ENCODE data around the gene IPO5. TPM values are rescaled to one million over a fixed set of nuclear protein-coding genes. Genes with fewer than 3 reads are reported as not detected.

Gene IPO5
- total RNA-seq, 1 donor from 2014 or later, result 83.6 TPM

DNA sequence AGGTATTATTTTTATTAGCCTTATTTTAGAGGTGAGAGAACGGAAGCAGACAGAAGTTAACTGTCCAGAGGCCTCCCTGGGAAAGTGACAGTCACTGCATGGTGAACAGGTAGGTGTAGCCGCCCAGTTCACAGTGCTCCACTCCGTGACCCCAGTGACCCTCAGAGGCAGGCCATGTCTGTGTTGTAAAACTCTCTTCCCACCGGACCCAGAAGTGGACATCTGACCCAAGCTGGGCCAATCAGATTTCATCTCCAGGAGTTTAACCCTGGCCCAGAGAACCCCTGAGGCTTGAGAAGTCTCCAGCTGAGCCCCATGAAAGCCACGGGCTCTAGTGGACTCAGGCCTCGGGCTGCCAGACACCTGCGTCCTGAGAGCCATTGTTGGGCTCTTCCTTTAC lies 105.8 kb downstream of the IPO5 start:
- Histone ChIP-seq H3K27me3 (ENCODE audit: low read depth) (no peaks in the 10 kb centered on the region), H3K4me1 (no peaks in the 10 kb centered on the region), H3K36me3 (no peaks in the 10 kb centered on the region), H3K4me3 (no peak overlapping the region), H3K27ac (no peak overlapping the region), H3K9me3 (no peaks in the 10 kb centered on the region)
- ATAC-seq (no peak), DNase-seq (no peak)
- intact Hi-C loops (cut with DNase I), result no loop called here
- TF ChIP-seq, protein P1, sequence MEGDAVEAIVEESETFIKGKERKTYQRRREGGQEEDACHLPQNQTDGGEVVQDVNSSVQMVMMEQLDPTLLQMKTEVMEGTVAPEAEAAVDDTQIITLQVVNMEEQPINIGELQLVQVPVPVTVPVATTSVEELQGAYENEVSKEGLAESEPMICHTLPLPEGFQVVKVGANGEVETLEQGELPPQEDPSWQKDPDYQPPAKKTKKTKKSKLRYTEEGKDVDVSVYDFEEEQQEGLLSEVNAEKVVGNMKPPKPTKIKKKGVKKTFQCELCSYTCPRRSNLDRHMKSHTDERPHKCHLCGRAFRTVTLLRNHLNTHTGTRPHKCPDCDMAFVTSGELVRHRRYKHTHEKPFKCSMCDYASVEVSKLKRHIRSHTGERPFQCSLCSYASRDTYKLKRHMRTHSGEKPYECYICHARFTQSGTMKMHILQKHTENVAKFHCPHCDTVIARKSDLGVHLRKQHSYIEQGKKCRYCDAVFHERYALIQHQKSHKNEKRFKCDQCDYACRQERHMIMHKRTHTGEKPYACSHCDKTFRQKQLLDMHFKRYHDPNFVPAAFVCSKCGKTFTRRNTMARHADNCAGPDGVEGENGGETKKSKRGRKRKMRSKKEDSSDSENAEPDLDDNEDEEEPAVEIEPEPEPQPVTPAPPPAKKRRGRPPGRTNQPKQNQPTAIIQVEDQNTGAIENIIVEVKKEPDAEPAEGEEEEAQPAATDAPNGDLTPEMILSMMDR (IDR thresholded peaks at IDR 0.05), result no peak

DNA sequence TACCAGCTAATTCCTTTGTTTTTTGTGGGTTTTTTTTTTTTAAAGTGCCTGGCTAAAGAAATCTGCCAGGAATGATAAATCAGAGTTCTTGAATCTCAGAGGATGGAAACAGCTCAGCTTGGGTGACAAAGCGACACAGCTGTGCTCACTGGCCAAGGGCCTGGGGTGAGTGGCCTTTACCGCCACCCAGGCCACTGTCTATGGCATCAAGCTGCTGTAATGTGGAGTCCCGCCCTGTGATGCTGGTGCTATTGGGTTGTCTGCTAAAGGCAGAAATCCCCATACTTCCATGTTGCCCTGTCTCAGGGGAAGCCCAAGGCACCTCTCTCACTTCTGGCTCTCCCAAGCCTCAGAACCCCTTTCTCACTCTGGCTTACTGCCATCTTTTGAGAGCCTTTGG lies 106.8 kb downstream of the IPO5 start:
- intact Hi-C loops (cut with DNase I), result no loop called here
- DNase-seq, result no peak
- no peak for ATAC-seq
- TF ChIP-seq, protein P1 (IDR thresholded peaks at IDR 0.05), result no peak
- H3K4me1 ChIP-seq, result no peaks in the 10 kb centered on the region
- no peaks in the 10 kb centered on the region for H3K27me3 ChIP-seq (ENCODE audit: low read depth)
- no peaks in the 10 kb centered on the region for H3K36me3 ChIP-seq
- H3K4me3 ChIP-seq, result no peak overlapping the region
- H3K9me3 ChIP-seq, result no peaks in the 10 kb centered on the region
- H3K27ac ChIP-seq, result no peak overlapping the region

DNA sequence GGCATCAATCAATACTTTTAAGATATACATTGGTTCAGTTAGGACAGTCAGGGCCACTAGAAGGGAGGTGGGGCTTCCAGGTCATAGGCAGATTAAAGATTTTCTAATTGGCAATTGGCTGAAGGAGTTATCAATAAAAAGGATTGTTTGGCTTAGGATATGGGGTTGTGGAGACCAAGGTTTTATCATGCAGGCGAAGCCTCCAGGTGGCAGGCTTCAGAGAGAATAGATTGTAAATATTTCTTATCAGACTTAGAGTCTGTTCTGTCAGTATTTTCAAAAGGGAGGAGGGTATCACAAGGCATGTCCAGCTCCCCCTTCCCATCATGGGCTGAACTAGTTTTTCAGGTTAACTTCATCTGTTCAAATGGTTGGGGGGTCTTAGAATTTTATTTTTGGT lies 112.0 kb downstream of the IPO5 start:
- H3K4me3 ChIP-seq, result no peak overlapping the region
- ATAC-seq (no peak), DNase-seq (no peak)
- intact Hi-C loops (cut with DNase I), result no loop called here
- no peaks in the 10 kb centered on the region for H3K36me3 ChIP-seq
- H3K27ac ChIP-seq, result no peak overlapping the region
- no peaks in the 10 kb centered on the region for H3K9me3 ChIP-seq
- H3K4me1 ChIP-seq, result no peaks in the 10 kb centered on the region
- TF ChIP-seq, protein P1 (IDR thresholded peaks at IDR 0.05), result no peak
- no peaks in the 10 kb centered on the region for H3K27me3 ChIP-seq (ENCODE audit: low read depth)

DNA sequence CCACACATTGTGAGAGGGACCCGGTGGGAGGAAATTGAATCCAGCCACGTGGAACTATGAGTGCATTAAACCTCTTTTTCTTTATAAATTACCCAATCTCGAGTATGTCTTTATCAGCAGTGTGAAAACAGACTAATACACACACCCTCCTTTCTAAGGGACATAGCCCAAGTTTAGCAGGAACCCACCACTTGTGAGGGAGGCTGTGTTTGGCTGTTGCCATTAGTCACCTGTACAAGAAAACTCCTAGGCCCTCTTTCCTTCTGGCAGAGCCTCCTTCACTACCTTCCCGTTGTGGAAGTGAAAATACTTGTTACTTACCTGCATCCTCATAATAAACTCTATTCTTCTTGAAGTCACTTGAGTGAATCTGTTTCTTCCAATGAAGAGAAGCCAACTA lies 113.2 kb downstream of the IPO5 start:
- H3K4me3 ChIP-seq, result no peak overlapping the region
- H3K27ac ChIP-seq, result no peak overlapping the region
- H3K4me1 ChIP-seq, result no peaks in the 10 kb centered on the region
- intact Hi-C loops (cut with DNase I), result no loop called here
- ATAC-seq (peak in 1 of 2 donors; percentile 42), DNase-seq (no peak)
- no peaks in the 10 kb centered on the region for H3K9me3 ChIP-seq
- no peaks in the 10 kb centered on the region for H3K36me3 ChIP-seq
- H3K27me3 ChIP-seq (ENCODE audit: low read depth), result no peaks in the 10 kb centered on the region
- TF ChIP-seq, protein P1 (IDR thresholded peaks at IDR 0.05), result no peak

DNA sequence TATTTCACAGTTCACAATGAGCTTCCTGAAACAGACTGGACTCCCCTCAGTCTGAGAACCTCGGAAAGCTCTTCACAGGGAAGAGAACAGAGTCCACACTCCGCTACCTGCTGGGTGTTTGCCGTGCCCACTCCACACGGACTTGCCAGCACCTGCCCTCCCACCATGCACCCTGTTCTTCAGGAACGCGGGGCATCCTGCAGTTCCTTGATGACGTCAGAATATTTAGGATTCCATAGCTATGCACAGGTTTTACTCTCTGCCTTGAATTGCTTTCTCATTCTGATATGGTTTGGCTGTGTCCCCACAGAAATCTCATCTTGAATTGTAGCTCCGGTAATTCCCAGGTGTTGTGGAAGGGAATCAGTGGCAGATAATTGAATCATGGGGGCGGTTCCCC lies 115.0 kb downstream of the IPO5 start:
- TF ChIP-seq, protein P1 (IDR thresholded peaks at IDR 0.05), result no peak
- intact Hi-C loops (cut with DNase I), result no loop called here
- no peak overlapping the region for H3K4me3 ChIP-seq
- no peaks in the 10 kb centered on the region for H3K9me3 ChIP-seq
- no peaks in the 10 kb centered on the region for H3K36me3 ChIP-seq
- ATAC-seq (peak; percentile 61 to 77), DNase-seq (no peak)
- H3K4me1 ChIP-seq, result no peaks in the 10 kb centered on the region
- no peak overlapping the region for H3K27ac ChIP-seq
- H3K27me3 ChIP-seq (ENCODE audit: low read depth), result no peaks in the 10 kb centered on the region

DNA sequence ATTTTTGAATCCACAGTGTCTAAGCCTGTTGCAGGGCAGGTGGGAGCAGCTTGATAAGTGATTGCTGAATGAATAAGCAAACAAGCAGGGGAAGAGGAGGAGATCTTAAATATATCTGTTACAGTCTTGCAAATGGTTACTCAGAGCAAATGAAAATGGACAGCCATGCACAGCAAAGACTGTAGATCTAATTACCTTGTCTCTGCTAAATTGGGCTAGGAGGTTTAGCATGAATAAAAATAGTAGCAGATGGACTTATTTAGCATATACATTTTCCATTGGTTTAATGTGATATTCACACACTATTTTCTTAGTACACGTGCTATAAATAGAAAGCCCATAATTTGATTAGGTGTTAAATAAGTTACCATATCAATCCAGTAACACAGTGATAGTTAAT lies 116.5 kb downstream of the IPO5 start:
- no peaks in the 10 kb centered on the region for H3K36me3 ChIP-seq
- intact Hi-C loops (cut with DNase I), result no loop called here
- no peak for ATAC-seq
- no peak overlapping the region for H3K27ac ChIP-seq
- no peak overlapping the region for H3K4me3 ChIP-seq
- TF ChIP-seq, protein P1 (IDR thresholded peaks at IDR 0.05), result no peak
- no peaks in the 10 kb centered on the region for H3K4me1 ChIP-seq
- no peak for DNase-seq
- H3K9me3 ChIP-seq, result no peaks in the 10 kb centered on the region
- no peaks in the 10 kb centered on the region for H3K27me3 ChIP-seq (ENCODE audit: low read depth)
